GM12873 (cell line): ENCODE data around the gene MYLK.

ENCODE experiments used
- TF ChIP-seq, protein P1 (sequence below): IDR thresholded peaks from 2 replicates; pipeline ENCODE4 v1.5.1; 2012; ENCODE audit warnings: low read depth, mild to moderate bottlenecking, moderate library complexity, low read length, control low read depth; ENCODE audit not compliant: insufficient read depth; ENCODE audit errors: missing control alignments

The MYLK gene

DNA sequence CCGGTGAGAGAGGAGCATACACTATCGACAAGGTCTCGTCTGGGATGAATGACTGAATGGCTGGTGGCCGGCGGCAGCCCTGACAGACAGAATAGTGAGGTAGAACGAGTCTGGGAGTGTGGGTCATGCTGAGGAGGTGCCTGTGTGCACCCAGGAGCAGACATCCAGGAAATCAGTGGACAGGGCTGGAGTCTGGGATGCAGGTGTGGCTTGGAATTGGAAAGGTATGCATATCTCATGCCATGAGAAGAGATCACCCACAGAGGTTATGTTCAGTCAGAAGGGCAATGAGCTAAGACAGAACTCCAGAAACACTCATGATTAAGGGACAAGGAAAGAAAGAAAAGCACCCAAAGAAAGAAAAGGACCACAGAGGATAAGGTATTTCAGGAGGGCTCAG, 320.1 kb downstream of the MYLK start:
- TF ChIP-seq, protein P1, sequence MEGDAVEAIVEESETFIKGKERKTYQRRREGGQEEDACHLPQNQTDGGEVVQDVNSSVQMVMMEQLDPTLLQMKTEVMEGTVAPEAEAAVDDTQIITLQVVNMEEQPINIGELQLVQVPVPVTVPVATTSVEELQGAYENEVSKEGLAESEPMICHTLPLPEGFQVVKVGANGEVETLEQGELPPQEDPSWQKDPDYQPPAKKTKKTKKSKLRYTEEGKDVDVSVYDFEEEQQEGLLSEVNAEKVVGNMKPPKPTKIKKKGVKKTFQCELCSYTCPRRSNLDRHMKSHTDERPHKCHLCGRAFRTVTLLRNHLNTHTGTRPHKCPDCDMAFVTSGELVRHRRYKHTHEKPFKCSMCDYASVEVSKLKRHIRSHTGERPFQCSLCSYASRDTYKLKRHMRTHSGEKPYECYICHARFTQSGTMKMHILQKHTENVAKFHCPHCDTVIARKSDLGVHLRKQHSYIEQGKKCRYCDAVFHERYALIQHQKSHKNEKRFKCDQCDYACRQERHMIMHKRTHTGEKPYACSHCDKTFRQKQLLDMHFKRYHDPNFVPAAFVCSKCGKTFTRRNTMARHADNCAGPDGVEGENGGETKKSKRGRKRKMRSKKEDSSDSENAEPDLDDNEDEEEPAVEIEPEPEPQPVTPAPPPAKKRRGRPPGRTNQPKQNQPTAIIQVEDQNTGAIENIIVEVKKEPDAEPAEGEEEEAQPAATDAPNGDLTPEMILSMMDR: no peak

DNA sequence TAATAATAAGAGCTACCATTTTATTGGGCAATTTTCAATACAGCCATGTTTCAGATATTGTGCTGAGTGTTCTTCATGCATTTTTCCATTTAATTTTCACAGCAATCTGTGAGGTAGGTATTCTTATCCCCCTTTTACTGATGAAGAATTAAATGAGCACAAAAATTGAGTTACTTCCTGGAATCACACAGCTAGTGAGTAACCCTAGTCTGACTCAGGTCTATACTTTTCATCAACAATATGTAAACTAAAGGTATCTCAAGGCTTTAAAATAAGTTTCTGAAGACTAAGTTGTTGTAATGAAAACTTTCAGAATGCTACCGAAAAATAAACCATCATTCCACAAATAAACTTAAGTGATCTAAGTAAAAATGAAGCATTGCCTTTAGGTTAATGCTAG, 321.6 kb downstream of the MYLK start:
- TF ChIP-seq, protein P1: no peak

DNA sequence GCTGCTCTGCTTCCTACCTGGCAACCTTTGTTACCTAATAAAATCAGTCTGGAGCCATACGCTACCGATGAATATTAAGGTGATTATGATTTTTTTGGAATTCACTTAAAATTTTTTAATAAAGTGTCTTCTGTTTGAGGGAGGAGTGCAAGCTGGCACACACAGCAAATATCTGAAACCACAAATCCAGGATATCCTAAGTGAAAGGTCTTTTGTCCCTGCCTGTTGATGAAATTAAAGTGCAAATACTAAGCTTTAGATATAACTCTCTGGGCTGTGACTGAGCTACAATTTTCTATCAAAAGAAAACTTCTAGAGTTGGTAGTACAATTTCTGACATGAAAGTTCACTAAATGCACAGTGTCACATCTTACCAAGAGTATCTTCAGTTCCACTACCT, 322.9 kb downstream of the MYLK start:
- TF ChIP-seq, protein P1: no peak
